Activated CD4-positive, alpha-beta T cell treated with anti-CD3 and anti-CD28 coated beads, Interleukin-2, amount 10 ng/mL, durations not matched to agents 24 days and 14 days (primary cell): Measurements from ENCODE around the gene AGT. TPM values are rescaled to one million over a fixed set of nuclear protein-coding genes. Genes with fewer than 3 reads are reported as not detected.

ENCODE experiments used
- DNase-seq: peaks from one replicate; pipeline ENCODE4 v3.0.0; 2022
- H3K27ac Mint-ChIP-seq: one replicate; pipeline ENCODE4 v1.8.0; 2022; ENCODE audit warnings: mild to moderate bottlenecking, mixed read lengths
- H3K27me3 Mint-ChIP-seq: one replicate; pipeline ENCODE4 v1.8.0; 2022; ENCODE audit warnings: mixed read lengths
- H3K36me3 Mint-ChIP-seq: one replicate; pipeline ENCODE4 v1.8.0; 2022; ENCODE audit warnings: low read depth, mild to moderate bottlenecking, mixed read lengths
- H3K4me1 Mint-ChIP-seq: one replicate; pipeline ENCODE4 v1.8.0; 2021; ENCODE audit warnings: mixed read lengths
- H3K4me3 Mint-ChIP-seq: one replicate; pipeline ENCODE4 v1.8.0; 2022; ENCODE audit warnings: mild to moderate bottlenecking, moderate library complexity, mixed read lengths
- H3K9me3 Mint-ChIP-seq: one replicate; pipeline ENCODE4 v1.8.0; 2021; ENCODE audit warnings: mixed read lengths
- intact Hi-C: fragments of 100-400 bp; cut with micrococcal nuclease; formaldehyde crosslinking; loops from one replicate; pipeline ENCODE4 v1.15.1; 2023
- total RNA-seq: library from RNA; stranded (reverse); gene quantifications from 2 replicates; pipeline ENCODE4 v1.2.3, GENCODE V29; 2022

Gene AGT
- total RNA-seq, 1 donor from 2014 or later = not detected

GRCh38 chr1:230698130-230698529 is 15.8 kb downstream of the AGT start:
- no peak overlapping the region for H3K4me3 Mint-ChIP-seq
- intact Hi-C loops = no loop called here

GRCh38 chr1:230696722-230697437 is 17.0 kb downstream of the AGT start:
- Mint-ChIP-seq H3K27me3 (peaks cover 9% of the 10 kb centered on the region), H3K4me1 (no peaks in the 10 kb centered on the region), H3K27ac (no peak overlapping the region), H3K9me3 (no peaks in the 10 kb centered on the region), H3K4me3 (no peak overlapping the region), H3K36me3 (peaks cover 18% of the 10 kb centered on the region)
- no peak for DNase-seq
- intact Hi-C loops = no loop called here

More at GRCh38 chr1:230698130-230698529, 15.8 kb downstream of the AGT start:
- no peak for DNase-seq
- no peak overlapping the region for H3K27ac Mint-ChIP-seq
- H3K4me1 Mint-ChIP-seq = no peaks in the 10 kb centered on the region
- no peaks in the 10 kb centered on the region for H3K9me3 Mint-ChIP-seq
- peaks cover 9% of the 10 kb centered on the region for H3K27me3 Mint-ChIP-seq
- H3K36me3 Mint-ChIP-seq = peaks cover 9% of the 10 kb centered on the region

GRCh38 chr1:230696218-230696617 is 17.7 kb downstream of the AGT start:
- intact Hi-C loops = no loop called here
- Mint-ChIP-seq H3K9me3 (no peaks in the 10 kb centered on the region), H3K27ac (no peak overlapping the region), H3K36me3 (peaks cover 24% of the 10 kb centered on the region), H3K4me3 (no peak overlapping the region), H3K27me3 (peaks cover 9% of the 10 kb centered on the region), H3K4me1 (no peaks in the 10 kb centered on the region)
- no peak for DNase-seq

- DNase-seq = no peak
- no peaks in the 10 kb centered on the region for H3K9me3 Mint-ChIP-seq
- H3K36me3 Mint-ChIP-seq = peaks cover 26% of the 10 kb centered on the region
- no peak overlapping the region for H3K4me3 Mint-ChIP-seq
- peaks cover 5% of the 10 kb centered on the region for H3K27me3 Mint-ChIP-seq
- H3K4me1 Mint-ChIP-seq = no peaks in the 10 kb centered on the region
- intact Hi-C loops = no loop called here
- H3K27ac Mint-ChIP-seq = no peak overlapping the region
Observed at GRCh38 chr1:230694991-230695390, 18.9 kb downstream of the AGT start.

- H3K9me3 Mint-ChIP-seq = no peaks in the 10 kb centered on the region
- peaks cover 2% of the 10 kb centered on the region for H3K27me3 Mint-ChIP-seq
- H3K4me3 Mint-ChIP-seq = no peak overlapping the region
- H3K27ac Mint-ChIP-seq = no peak overlapping the region
- H3K4me1 Mint-ChIP-seq = no peaks in the 10 kb centered on the region
- DNase-seq = no peak
- peaks cover 30% of the 10 kb centered on the region for H3K36me3 Mint-ChIP-seq
- intact Hi-C loops = no loop called here
Observed at GRCh38 chr1:230694464-230694863, 19.5 kb downstream of the AGT start.

- H3K36me3 Mint-ChIP-seq = peaks cover 32% of the 10 kb centered on the region
- H3K4me3 Mint-ChIP-seq = no peak overlapping the region
- intact Hi-C loops = no loop called here
- H3K9me3 Mint-ChIP-seq = no peaks in the 10 kb centered on the region
- no peak for DNase-seq
- H3K4me1 Mint-ChIP-seq = no peaks in the 10 kb centered on the region
- H3K27ac Mint-ChIP-seq = no peak overlapping the region
- H3K27me3 Mint-ChIP-seq = no peaks in the 10 kb centered on the region
Observed at GRCh38 chr1:230693777-230694176, 20.1 kb downstream of the AGT start.

GRCh38 chr1:230693221-230693620 is 20.7 kb downstream of the AGT start:
- H3K36me3 Mint-ChIP-seq = peaks cover 35% of the 10 kb centered on the region
- DNase-seq = no peak
- no peaks in the 10 kb centered on the region for H3K9me3 Mint-ChIP-seq
- H3K27ac Mint-ChIP-seq = no peak overlapping the region
- intact Hi-C loops = no loop called here
- H3K4me1 Mint-ChIP-seq = no peaks in the 10 kb centered on the region
- H3K4me3 Mint-ChIP-seq = no peak overlapping the region
- no peaks in the 10 kb centered on the region for H3K27me3 Mint-ChIP-seq

- Mint-ChIP-seq H3K4me1 (no peaks in the 10 kb centered on the region), H3K4me3 (no peak overlapping the region), H3K36me3 (peaks cover 45% of the 10 kb centered on the region), H3K9me3 (no peaks in the 10 kb centered on the region), H3K27ac (no peak overlapping the region), H3K27me3 (no peaks in the 10 kb centered on the region)
- DNase-seq = no peak
- intact Hi-C loops = no loop called here
Observed at GRCh38 chr1:230691615-230692014, 22.3 kb downstream of the AGT start.

GRCh38 chr1:230690101-230690500 is 23.8 kb downstream of the AGT start:
- DNase-seq = no peak
- peaks cover 51% of the 10 kb centered on the region for H3K36me3 Mint-ChIP-seq
- H3K4me3 Mint-ChIP-seq = no peak overlapping the region
- no peaks in the 10 kb centered on the region for H3K9me3 Mint-ChIP-seq
- H3K27me3 Mint-ChIP-seq = no peaks in the 10 kb centered on the region
- no peak overlapping the region for H3K27ac Mint-ChIP-seq
- intact Hi-C loops = no loop called here
- no peaks in the 10 kb centered on the region for H3K4me1 Mint-ChIP-seq

GRCh38 chr1:230686747-230687146 is 27.2 kb downstream of the AGT start:
- Mint-ChIP-seq H3K27ac (no peak overlapping the region), H3K9me3 (no peaks in the 10 kb centered on the region), H3K4me1 (no peaks in the 10 kb centered on the region), H3K36me3 (peaks cover 44% of the 10 kb centered on the region), H3K27me3 (no peaks in the 10 kb centered on the region), H3K4me3 (no peak overlapping the region)
- DNase-seq = no peak
- intact Hi-C loops = no loop called here

- DNase-seq = no peak
- H3K27me3 Mint-ChIP-seq = no peaks in the 10 kb centered on the region
- intact Hi-C loops = no loop called here
- no peaks in the 10 kb centered on the region for H3K9me3 Mint-ChIP-seq
- H3K4me1 Mint-ChIP-seq = peaks cover 2% of the 10 kb centered on the region
- H3K4me3 Mint-ChIP-seq = no peak overlapping the region
- no peak overlapping the region for H3K27ac Mint-ChIP-seq
- H3K36me3 Mint-ChIP-seq = peaks cover 41% of the 10 kb centered on the region
Observed at GRCh38 chr1:230684998-230685397, 28.9 kb downstream of the AGT start.

- intact Hi-C loops = no loop called here
Observed at GRCh38 chr1:230684146-230684545, 29.8 kb downstream of the AGT start.

GRCh38 chr1:230682882-230683610 is 30.9 kb downstream of the AGT start:
- H3K9me3 Mint-ChIP-seq = no peaks in the 10 kb centered on the region
- H3K4me3 Mint-ChIP-seq = no peak overlapping the region
- intact Hi-C loops = no loop called here
- H3K4me1 Mint-ChIP-seq = peaks cover 2% of the 10 kb centered on the region
- H3K27me3 Mint-ChIP-seq = no peaks in the 10 kb centered on the region
- no peak for DNase-seq
- peaks cover 46% of the 10 kb centered on the region for H3K36me3 Mint-ChIP-seq
- no peak overlapping the region for H3K27ac Mint-ChIP-seq

More at GRCh38 chr1:230684146-230684545, 29.8 kb downstream of the AGT start:
- Mint-ChIP-seq H3K4me3 (no peak overlapping the region), H3K27me3 (no peaks in the 10 kb centered on the region), H3K9me3 (no peaks in the 10 kb centered on the region), H3K27ac (no peak overlapping the region), H3K36me3 (peaks cover 43% of the 10 kb centered on the region), H3K4me1 (peaks cover 2% of the 10 kb centered on the region)
- no peak for DNase-seq

GRCh38 chr1:230682274-230682673 is 31.6 kb downstream of the AGT start:
- no peak overlapping the region for H3K4me3 Mint-ChIP-seq
- H3K9me3 Mint-ChIP-seq = no peaks in the 10 kb centered on the region
- DNase-seq = no peak
- H3K36me3 Mint-ChIP-seq = peaks cover 45% of the 10 kb centered on the region
- H3K27ac Mint-ChIP-seq = no peak overlapping the region
- intact Hi-C loops = no loop called here
- H3K4me1 Mint-ChIP-seq = peaks cover 2% of the 10 kb centered on the region
- no peaks in the 10 kb centered on the region for H3K27me3 Mint-ChIP-seq
